AG09319 (cell line): ENCODE measurements around the gene PATZ1.
"Not testable (repeated sequence)": the region's sequence is repeated elsewhere in the genome, so short reads cannot be mapped to it uniquely, and the experiment has no call there.

Experiments
- DNase-seq: peaks from one replicate; pipeline ENCODE4 v3.0.0-alpha.2; 2010; ENCODE audit warnings: low read depth; ENCODE audit errors: extremely low read depth
- CTCF ChIP-seq: IDR thresholded peaks from 2 replicates; pipeline ENCODE4 v1.5.1; 2011; ENCODE audit warnings: low read depth, mild to moderate bottlenecking, inconsistent platforms, low read length, moderate library complexity

Gene PATZ1

GRCh38 chr22:31323578-31324550, 22.3 kb downstream of the PATZ1 start:
- TF ChIP-seq CTCF, result no peak
- DNase-seq, result no peak

GRCh38 chr22:31321421-31321820, 24.7 kb downstream of the PATZ1 start:
- no peak for DNase-seq
- no peak for TF ChIP-seq CTCF

GRCh38 chr22:31314220-31314619, 31.9 kb downstream of the PATZ1 start:
- DNase-seq, result not testable (repeated sequence)

- TF ChIP-seq CTCF, result peak; percentile 97
- DNase-seq, result peak; percentile 44
These were observed 32.6 kb downstream of the PATZ1 start for GRCh38 chr22:31313366-31314147.

GRCh38 chr22:31308181-31308580, 38.0 kb downstream of the PATZ1 start:
- no peak for TF ChIP-seq CTCF
- DNase-seq, result no peak

GRCh38 chr22:31305194-31305593, 41.0 kb downstream of the PATZ1 start:
- no peak for TF ChIP-seq CTCF
- DNase-seq, result no peak

- no peak for TF ChIP-seq CTCF
- no peak for DNase-seq
These were observed 43.6 kb downstream of the PATZ1 start for GRCh38 chr22:31302537-31302936.
